Fibroblast of the aortic adventitia (primary cell): ENCODE results near the gene CELF4. TPM values are rescaled to one million over a fixed set of nuclear protein-coding genes. Genes with fewer than 3 reads are reported as not detected.
"Not testable (repeated sequence)": the region's sequence is repeated elsewhere in the genome, so short reads cannot be mapped to it uniquely, and the experiment has no call there.

Source experiments
- DNase-seq: peaks from one replicate; pipeline ENCODE4 v3.0.0-alpha.2; 2010; ENCODE audit warnings: low read depth
- H3K4me3 ChIP-seq: 2 replicates; pipeline ENCODE4 v1.5.1; 2011; ENCODE audit warnings: low read depth, mild to moderate bottlenecking, control low read depth, low read length, moderate library complexity
- total RNA-seq: library from RNA; depleted of rRNA; stranded (reverse); fragments of >200 nt; gene quantifications from 2 replicates; pipeline ENCODE4 v1.2.3, GENCODE V29; 2012; ENCODE audit warnings: low replicate concordance
- TF ChIP-seq, protein P1 (sequence below): IDR thresholded peaks from 2 replicates; pipeline ENCODE4 v1.5.1; 2011; ENCODE audit warnings: mild to moderate bottlenecking, low read length, control low read depth, inconsistent platforms; ENCODE audit not compliant: insufficient read depth

The CELF4 gene
- total RNA-seq, 1 donor: not detected

GRCh38 chr18:37467002-37467662 is 98.5 kb downstream of the CELF4 start:
- no peak for DNase-seq
- TF ChIP-seq, protein P1, sequence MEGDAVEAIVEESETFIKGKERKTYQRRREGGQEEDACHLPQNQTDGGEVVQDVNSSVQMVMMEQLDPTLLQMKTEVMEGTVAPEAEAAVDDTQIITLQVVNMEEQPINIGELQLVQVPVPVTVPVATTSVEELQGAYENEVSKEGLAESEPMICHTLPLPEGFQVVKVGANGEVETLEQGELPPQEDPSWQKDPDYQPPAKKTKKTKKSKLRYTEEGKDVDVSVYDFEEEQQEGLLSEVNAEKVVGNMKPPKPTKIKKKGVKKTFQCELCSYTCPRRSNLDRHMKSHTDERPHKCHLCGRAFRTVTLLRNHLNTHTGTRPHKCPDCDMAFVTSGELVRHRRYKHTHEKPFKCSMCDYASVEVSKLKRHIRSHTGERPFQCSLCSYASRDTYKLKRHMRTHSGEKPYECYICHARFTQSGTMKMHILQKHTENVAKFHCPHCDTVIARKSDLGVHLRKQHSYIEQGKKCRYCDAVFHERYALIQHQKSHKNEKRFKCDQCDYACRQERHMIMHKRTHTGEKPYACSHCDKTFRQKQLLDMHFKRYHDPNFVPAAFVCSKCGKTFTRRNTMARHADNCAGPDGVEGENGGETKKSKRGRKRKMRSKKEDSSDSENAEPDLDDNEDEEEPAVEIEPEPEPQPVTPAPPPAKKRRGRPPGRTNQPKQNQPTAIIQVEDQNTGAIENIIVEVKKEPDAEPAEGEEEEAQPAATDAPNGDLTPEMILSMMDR: no peak
- no peak overlapping the region for H3K4me3 ChIP-seq

DNA sequence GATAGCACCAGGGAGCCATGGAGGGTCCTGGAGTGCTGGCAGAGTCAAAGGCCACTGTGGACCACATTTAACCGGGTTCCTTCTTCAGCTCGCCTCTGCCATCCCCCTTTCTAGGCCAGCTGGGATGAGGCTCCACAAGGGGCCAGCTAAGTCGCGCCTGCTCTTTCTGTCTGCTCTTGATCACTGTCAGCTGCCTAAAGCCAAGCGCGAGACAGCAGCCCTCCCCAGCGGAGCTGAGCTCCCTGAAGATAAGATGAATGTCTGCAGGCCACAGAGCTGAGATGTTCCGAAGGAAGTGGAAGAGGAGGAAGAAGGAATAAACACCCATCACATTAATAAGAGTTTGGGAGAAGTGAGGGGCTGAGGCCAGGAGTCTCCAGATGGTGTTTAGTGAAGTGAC is 99.6 kb downstream of the CELF4 start:
- H3K4me3 ChIP-seq: no peak overlapping the region
- TF ChIP-seq, protein P1: no peak
- no peak for DNase-seq

DNA sequence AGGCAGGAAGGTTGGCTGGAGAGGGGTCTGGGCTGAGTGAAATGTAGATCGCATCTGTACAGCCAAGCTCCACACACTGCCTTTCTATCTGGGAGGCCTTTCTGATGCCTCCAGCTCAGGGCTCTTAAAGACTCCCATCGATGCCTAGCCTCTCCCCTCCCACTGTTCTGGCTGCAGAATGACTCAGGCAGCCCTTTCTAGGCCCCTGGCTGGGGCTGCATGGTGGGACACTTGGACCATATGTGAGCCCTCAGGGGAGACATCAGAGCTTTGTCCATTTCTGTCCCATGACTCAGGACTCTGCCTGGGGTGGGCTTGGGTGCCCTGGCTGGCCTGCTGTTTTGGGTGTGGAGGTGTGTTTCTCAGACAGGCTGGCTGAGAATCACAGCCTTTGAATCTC is 101.3 kb downstream of the CELF4 start:
- DNase-seq: no peak
- TF ChIP-seq, protein P1: no peak
- H3K4me3 ChIP-seq: no peak overlapping the region

GRCh38 chr18:37461329-37461728 is 104.3 kb downstream of the CELF4 start:
- not testable (repeated sequence) for H3K4me3 ChIP-seq, DNase-seq

DNA sequence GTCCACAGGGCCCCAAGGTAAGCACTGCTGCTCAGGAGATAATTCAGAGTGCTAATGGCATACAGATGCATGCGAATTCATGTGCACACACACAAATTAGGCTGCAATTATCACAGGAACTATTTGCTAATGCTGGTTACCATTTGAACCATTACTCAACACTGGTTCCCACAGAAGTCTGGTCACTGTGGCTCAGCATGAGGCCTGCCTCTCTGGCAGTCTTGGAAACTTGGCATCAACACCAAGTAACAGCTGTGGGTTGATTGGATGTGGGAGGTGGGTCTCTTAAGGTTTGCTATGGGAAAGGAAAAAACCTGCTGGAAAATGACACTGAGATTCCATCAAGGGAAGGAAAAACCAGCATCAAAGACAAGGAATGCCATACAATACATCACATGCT is 105.0 kb downstream of the CELF4 start:
- no peak for DNase-seq

DNA sequence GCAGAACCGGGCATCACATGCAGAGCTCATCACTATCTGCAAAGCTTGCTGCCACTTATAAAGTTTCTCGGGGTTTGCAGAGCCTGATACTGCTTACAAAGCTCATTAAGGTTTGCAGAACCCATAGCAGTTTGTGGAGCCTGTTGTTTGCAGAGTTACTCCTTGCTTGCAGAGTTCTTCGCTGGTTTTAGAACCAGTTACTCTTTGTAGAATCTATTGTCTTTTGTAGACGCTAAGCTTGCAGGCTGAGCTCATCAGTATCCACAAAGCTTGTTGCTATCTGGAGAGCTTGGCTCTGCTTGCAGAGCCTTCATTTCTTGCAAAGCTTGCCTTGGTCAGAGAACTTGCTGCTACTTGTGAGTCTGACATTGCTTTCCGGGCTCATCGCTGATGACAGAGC is 106.9 kb downstream of the CELF4 start:
- no peak for DNase-seq
- TF ChIP-seq, protein P1: no peak
- H3K4me3 ChIP-seq: no peak overlapping the region

More for the DNA sequence above, 105.0 kb downstream of the CELF4 start:
- TF ChIP-seq, protein P1: no peak
- H3K4me3 ChIP-seq: no peak overlapping the region

GRCh38 chr18:37457753-37458152 is 107.8 kb downstream of the CELF4 start:
- TF ChIP-seq, protein P1: no peak
- H3K4me3 ChIP-seq: no peak overlapping the region
- DNase-seq: no peak
